Small intestine (tissue), 7 donors: ENCODE measurements around the gene NNAT. TPM values are rescaled to one million over a fixed set of nuclear protein-coding genes. Genes with fewer than 3 reads are reported as not detected.

Source experiments
- DNase-seq, 2 donors: peaks; one replicate each; pipeline versions ENCODE4 v3.0.0 to v3.0.0-alpha.2; 2013
- FAIRE-seq: peaks from 2 replicates; lab custom pipeline; 2012; peaks lifted over from hg19 to GRCh38; lab: Jason Lieb, UNC
- H3K27ac ChIP-seq, 3 donors: one replicate each; pipeline ENCODE4 v1.5.1; 2013; ENCODE audit warnings: low read length in 2 of 3, mild to moderate bottlenecking in 2 of 3, control low read depth in 1 of 3, inconsistent platforms in 1 of 3, low read depth in 1 of 3, moderate library complexity in 1 of 3
- H3K27me3 ChIP-seq, 3 donors: one replicate each; pipeline ENCODE4 v1.6.1; 2013; ENCODE audit warnings: low read length in 3 of 3, inconsistent platforms in 1 of 3; ENCODE audit not compliant: control insufficient read depth in 3 of 3, insufficient read depth in 3 of 3
- H3K36me3 ChIP-seq, 3 donors: one replicate each; pipeline ENCODE4 v1.6.1; 2013; ENCODE audit warnings: low read length in 3 of 3, inconsistent platforms in 1 of 3, low read depth in 1 of 3, mild to moderate bottlenecking in 1 of 3, moderate library complexity in 1 of 3; ENCODE audit not compliant: control insufficient read depth in 3 of 3, insufficient read depth in 2 of 3
- H3K4me1 ChIP-seq, 3 donors: one replicate each; pipeline ENCODE4 v1.6.1; 2013; ENCODE audit warnings: low read length in 2 of 3, inconsistent platforms in 1 of 3, low read depth in 1 of 3, mild to moderate bottlenecking in 1 of 3, moderate library complexity in 1 of 3; ENCODE audit not compliant: control insufficient read depth in 3 of 3, insufficient read depth in 2 of 3
- H3K4me3 ChIP-seq, 3 donors: one replicate each; pipeline ENCODE4 v1.5.1; 2013; ENCODE audit warnings: low read length in 3 of 3, control low read depth in 1 of 3, inconsistent platforms in 1 of 3, low read depth in 1 of 3, mild to moderate bottlenecking in 1 of 3, moderate library complexity in 1 of 3
- H3K9me3 ChIP-seq, 2 donors: one replicate each; pipeline ENCODE4 v1.6.1; 2013; ENCODE audit warnings: low read depth in 1 of 2, low read length in 1 of 2; ENCODE audit not compliant: control insufficient read depth in 2 of 2, insufficient read depth in 1 of 2
- WGBS, 3 donors: extraction: QIAGEN DNeasy Blood & Tissue Kit; methylation state at CpG; one replicate each; pipeline ENCODE4 v1.1.7; 2013; 5-methylcytosine and 5-hydroxymethylcytosine counted together
- polyA plus RNA-seq, 4 donors: library from polyadenylated mRNA; stranded (reverse) in 3 of 4; unstranded in 1 of 4; fragments of 200-250 nt in 3 of 4; fragments of 120-200 nt in 1 of 4; gene quantifications; one replicate each; pipeline versions ENCODE4 v1.2.1 to v1.2.3, GENCODE V29; 2013
- donor health status: healthy with polysubstance abuse.
- donor health status: control.
- donor health status: control.
- donor health status: Bipolar disorder and iron deficiency.
- donor health status: healthy.

The NNAT gene
- polyA plus RNA-seq, 4 donors = 2.7 to 18.6 (median 10.6) TPM; not detected in 1

DNA sequence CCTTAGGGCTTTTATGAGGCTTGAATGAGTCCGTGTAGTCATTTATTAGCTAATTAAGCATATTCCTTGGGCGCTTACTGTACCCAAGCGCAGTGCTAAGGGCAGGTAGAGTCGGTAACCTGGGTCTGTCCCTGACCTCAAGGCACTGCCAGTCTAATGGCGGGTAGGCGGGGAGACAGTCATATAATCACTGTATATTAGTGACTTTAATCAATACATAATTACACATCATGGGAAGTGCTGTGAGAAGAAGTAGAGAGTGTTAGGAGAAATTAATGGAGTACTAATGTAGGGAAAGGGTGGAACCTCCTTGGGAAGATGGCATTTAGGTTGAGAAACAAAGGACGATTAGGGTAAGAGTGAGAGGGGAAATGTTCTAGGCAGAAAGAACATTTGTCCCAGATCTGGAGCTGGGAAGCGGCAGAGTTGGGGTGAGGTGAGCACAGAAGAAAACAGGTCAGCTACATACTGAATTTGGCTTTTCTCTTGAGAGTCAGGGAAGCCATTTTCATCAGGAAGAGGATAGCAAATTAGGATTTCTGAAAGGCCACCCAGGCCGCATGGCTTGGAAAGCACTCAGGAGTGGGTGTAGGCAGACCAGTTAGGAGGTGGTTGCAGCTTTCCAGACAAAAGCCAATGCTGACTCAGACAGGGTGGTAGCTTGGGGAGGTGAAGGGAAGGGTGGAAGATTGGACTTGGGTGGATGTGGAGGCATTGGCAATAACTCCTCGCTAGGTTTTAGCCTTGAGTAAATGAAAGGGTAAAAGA, 7.6 kb downstream of the NNAT start:
- no peaks in the 10 kb centered on the region for H3K9me3 ChIP-seq
- no peak for DNase-seq
- FAIRE-seq = no peak
- peak overlapping the region; percentile 33 to 99 (median 84) for H3K4me3 ChIP-seq
- H3K4me1 ChIP-seq = peaks cover 5 to 30% (median 7%) of the 10 kb centered on the region in 3 donors
- WGBS, 3 donors = 45 to 48% (median 47%) methylated on average over 10 of the region's 10 CpGs
- peaks cover 0 to 15% (median 0%) of the 10 kb centered on the region in 3 donors for H3K36me3 ChIP-seq
- peak overlapping the region; percentile 82 to 98 (median 94) for H3K27ac ChIP-seq
- no peaks in the 10 kb centered on the region for H3K27me3 ChIP-seq

DNA sequence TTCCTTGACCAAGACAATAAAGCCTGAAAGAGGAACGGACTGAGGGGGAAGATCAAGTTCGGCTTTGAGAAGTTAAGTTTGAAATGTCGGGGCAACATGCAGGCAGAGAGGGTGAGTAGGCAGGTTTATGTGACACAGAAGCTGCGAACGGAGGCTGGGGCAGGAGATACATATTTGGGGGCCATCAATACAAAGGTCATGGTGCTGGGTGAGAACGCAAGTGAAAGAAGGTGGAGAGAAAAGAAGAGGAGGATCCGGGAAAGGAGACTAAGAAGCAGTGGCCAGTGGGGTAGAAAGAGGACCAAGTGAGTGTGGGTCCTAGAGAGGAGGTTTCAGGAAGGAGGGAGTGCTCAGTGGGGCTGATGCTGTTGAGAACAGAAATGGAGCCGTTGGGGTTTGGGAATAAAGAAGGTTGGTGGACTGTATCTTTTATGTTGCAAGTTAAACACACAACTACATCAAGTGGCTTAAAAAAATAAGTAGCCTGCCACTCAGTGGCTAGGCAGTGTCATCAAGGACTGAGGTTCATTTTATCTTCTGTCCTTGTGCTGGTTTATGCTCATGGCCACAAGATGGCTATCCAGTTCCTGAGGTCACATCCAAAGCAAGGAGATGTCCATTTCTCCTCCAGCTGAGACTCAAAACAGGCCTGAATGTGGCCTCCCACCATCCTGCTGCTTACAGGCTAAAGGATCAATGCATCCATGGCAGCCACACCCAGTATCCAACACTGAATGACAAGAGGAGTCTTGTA, 8.3 kb downstream of the NNAT start:
- WGBS, 3 donors = 80 to 84% (median 80%) methylated on average over 8 of the region's 8 CpGs
- Histone ChIP-seq H3K27ac (peak overlapping the region in 1 of 3 donors; percentile 82), H3K4me1 (peaks cover 5 to 23% (median 7%) of the 10 kb centered on the region in 3 donors), H3K27me3 (no peaks in the 10 kb centered on the region), H3K36me3 (peaks cover 0 to 9% (median 0%) of the 10 kb centered on the region in 3 donors), H3K4me3 (no peak overlapping the region), H3K9me3 (no peaks in the 10 kb centered on the region)
- FAIRE-seq (no peak), DNase-seq (no peak)

DNA sequence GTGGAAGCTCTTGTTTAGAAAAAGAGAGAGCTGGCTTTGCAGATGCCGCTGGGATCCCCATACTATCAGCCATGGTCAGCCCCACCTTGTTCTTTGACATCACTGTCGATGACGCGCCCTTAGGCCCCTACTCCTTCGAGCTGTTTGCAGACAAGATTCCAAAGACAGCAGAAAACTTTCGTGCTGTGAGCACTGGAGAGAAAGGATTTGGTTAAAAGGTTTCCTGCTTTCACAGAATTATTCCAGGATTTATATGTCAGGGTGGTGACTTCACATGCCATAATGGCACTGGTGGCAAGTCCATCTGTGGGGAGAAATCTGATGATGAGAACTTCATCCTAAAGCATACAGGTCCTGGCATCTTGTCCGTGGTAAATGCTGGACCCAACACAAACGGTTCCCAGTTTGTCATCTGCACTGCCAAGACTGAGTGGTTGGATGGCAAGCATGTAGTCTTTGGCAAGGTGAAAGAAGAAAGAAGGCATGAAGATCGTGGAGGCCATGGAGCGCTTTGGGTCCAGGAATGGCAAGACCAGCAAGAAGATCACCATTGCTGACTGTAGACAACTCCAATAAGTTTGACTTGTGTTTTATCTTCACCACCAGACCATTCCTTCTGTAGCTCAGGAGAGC, 9.0 kb downstream of the NNAT start:
- DNase-seq = no peak
- FAIRE-seq = no peak
- 89 to 90% (median 90%) methylated on average over 10 of the region's 10 CpGs for WGBS, 3 donors
- Histone ChIP-seq H3K4me1 (peaks cover 4 to 20% (median 7%) of the 10 kb centered on the region in 3 donors), H3K4me3 (no peak overlapping the region), H3K36me3 (peaks cover 0 to 4% (median 0%) of the 10 kb centered on the region in 3 donors), H3K9me3 (no peaks in the 10 kb centered on the region), H3K27ac (no peak overlapping the region), H3K27me3 (no peaks in the 10 kb centered on the region)

DNA sequence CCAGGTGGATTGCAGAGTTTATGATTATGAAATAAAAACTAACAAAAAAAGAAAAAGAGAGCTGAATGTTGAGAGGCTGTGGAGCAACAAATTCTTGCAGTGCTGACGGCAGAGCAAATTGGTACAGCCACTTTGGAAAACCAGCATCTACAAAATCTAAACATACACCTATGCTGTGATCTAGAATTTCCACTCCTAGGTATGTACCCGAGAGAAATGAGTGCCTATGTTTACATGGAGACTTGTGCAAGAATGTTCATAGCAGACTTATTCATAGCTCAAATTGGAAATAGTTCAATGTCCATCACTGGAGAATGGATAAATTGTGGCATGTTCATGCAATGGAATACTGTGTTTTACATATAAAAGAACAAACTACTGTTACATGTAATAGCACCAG, 9.6 kb downstream of the NNAT start:
- H3K4me3 ChIP-seq = no peak overlapping the region
- no peaks in the 10 kb centered on the region for H3K27me3 ChIP-seq
- H3K4me1 ChIP-seq = peaks cover 3 to 19% (median 4%) of the 10 kb centered on the region in 3 donors
- no peaks in the 10 kb centered on the region for H3K36me3 ChIP-seq
- 66 to 77% (median 68%) methylated on average over 2 of the region's 2 CpGs for WGBS, 3 donors
- H3K27ac ChIP-seq = no peak overlapping the region
- H3K9me3 ChIP-seq = no peaks in the 10 kb centered on the region
- DNase-seq = no peak
- FAIRE-seq = no peak

DNA sequence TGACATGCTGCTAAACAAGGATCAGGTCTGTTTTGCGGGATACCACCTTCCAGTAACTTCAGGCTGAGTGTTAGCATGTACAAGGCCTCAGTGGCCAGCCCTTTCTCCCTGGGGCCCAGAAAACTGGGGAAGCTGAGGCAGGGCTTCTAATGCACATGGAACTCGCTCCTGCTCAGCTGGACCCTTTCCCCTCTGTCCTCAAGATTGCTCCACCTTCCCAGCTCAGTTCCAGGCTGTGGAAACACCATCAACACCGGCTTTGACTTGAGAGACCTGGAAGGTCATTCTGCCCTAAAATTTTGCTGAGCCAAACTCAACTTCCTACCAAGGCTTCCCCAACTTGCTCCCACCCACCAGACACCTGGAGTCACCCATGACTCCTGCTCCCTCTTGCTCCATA, 10.8 kb downstream of the NNAT start:
- 86 to 100% (median 88%) methylated on average over 3 of the region's 3 CpGs for WGBS, 3 donors
- no peak for DNase-seq

DNA sequence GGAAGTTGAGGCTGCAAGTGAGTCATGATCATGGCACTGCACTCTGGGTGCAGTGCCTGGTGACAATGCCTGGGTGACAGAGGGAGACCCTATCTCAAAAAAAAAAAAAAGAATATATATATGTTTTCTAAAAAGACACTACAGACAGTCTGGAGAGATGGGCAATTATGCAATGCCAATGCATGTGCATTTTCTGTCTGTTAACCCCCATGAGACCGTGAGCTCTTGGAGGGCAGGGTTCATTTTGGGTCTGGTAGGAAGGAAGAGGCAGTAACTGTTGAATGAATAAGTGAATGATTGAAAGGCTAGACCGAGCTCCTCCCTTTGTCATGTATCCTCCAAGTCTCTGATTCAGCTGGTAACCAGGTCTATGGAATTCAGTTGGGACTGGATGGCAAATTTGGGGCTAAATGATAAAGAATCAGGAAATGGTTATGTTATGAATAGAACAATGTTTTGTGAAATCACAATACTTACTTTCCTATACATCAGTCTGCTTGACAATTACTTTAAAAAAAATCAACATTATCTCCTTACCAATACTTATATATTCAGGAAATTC, 12.2 kb downstream of the NNAT start:
- WGBS, 3 donors = 71 to 79% (median 74%) methylated on average over 2 of the region's 2 CpGs
- FAIRE-seq (no peak), DNase-seq (no peak)

More for the DNA sequence above, 10.8 kb downstream of the NNAT start:
- FAIRE-seq = no peak
- Histone ChIP-seq H3K4me1 (peaks cover 0 to 27% (median 4%) of the 10 kb centered on the region in 3 donors), H3K27ac (no peak overlapping the region), H3K4me3 (no peak overlapping the region), H3K27me3 (no peaks in the 10 kb centered on the region), H3K9me3 (no peaks in the 10 kb centered on the region), H3K36me3 (no peaks in the 10 kb centered on the region)

DNA sequence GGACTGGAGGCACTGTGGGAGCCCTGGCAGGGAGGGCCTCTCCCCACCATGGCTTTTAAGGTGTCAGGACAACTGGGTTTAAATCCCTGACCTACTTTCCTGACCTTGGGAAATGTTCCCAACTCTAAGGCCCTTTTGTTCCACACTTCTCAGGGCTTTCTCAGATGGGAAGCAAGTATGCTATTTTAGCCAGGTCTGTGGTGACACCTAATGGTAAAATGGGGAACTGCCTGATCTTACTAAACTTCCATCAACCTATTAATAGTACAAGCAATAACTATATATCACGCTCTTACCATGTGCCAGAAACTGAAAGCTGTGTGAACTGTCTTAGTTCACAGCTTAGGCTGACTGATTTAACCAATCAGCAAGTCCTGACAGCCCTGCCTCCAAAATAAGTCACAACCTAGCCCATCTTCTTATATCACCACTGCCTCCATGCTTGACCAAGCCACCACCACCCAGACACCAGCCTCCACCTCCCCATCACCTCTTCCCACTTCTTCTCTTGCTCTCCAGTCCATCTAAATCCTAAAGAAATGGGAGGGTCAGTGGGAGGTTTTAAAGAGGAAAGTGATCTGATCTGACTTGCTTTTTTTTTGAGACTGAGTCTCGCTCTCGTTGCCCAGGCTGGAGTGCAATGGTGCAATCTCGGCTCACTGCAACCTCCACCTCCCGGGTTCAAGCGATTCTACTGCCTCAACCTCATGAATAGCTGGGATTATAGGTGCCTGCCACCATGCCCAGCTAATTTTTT, 13.5 kb downstream of the NNAT start:
- no peak for FAIRE-seq
- no peak overlapping the region for H3K4me3 ChIP-seq
- no peaks in the 10 kb centered on the region for H3K9me3 ChIP-seq
- peak; percentile 93 to 95 for DNase-seq
- peak overlapping the region; percentile 8 to 69 (median 60) for H3K27ac ChIP-seq
- WGBS, 3 donors = 61 to 73% (median 68%) methylated on average over 6 of the region's 6 CpGs
- H3K36me3 ChIP-seq = no peaks in the 10 kb centered on the region
- H3K27me3 ChIP-seq = no peaks in the 10 kb centered on the region
- peaks cover 0 to 26% (median 4%) of the 10 kb centered on the region in 3 donors for H3K4me1 ChIP-seq

More for the DNA sequence above, 12.2 kb downstream of the NNAT start:
- no peaks in the 10 kb centered on the region for H3K36me3 ChIP-seq
- H3K4me1 ChIP-seq = peaks cover 0 to 27% (median 5%) of the 10 kb centered on the region in 3 donors
- no peaks in the 10 kb centered on the region for H3K9me3 ChIP-seq
- no peaks in the 10 kb centered on the region for H3K27me3 ChIP-seq
- no peak overlapping the region for H3K27ac ChIP-seq
- H3K4me3 ChIP-seq = no peak overlapping the region
